ENCODE measurements around the gene ZNF77. TPM values are rescaled to one million over a fixed set of nuclear protein-coding genes. Genes with fewer than 3 reads are reported as not detected.

The ZNF77 gene
- total and polyA plus RNA-seq, 10 of the 15 experiments (the other 5 are each of a cell fraction or from before 2014, with no cell fraction given) = 1.9 to 4.7 (median 3.0) TPM

- no peaks in the 10 kb centered on the region for H3K79me2 ChIP-seq (ENCODE audit: control insufficient read depth, insufficient read depth, low read length)
- RAD21 ChIA-PET (ENCODE audit: unreplicated experiment) = no interaction called here
- in situ Hi-C loops (cut with MboI) (no loop called here), intact Hi-C loops (cut with micrococcal nuclease; ENCODE audit: unreplicated experiment) (no loop called here)
- no peak for TF ChIP-seq CREM (IDR thresholded peaks at IDR 0.05; ENCODE audit: low read depth)
- no peak for TF ChIP-seq SREBF1 (IDR thresholded peaks at IDR 0.05; ENCODE audit: low read length)
- no peak for TF ChIP-seq POLR2AphosphoS2 (IDR thresholded peaks at IDR 0.05; ENCODE audit: low read depth, low read length)
- TF ChIP-seq GATAD2B (conservative IDR thresholded peaks at IDR 0.05; ENCODE audit: low read depth) = no peak
- TF ChIP-seq ATF3 (IDR thresholded peaks at IDR 0.05; ENCODE audit: borderline replicate concordance, extremely low read depth, low read depth, low read length) = no peak
- TF ChIP-seq ZNF592 (IDR thresholded peaks at IDR 0.05) = no peak
- no peak for TF ChIP-seq IRF5 (IDR thresholded peaks at IDR 0.05; ENCODE audit: borderline replicate concordance)
- no peak for TF ChIP-seq CHD4 (IDR thresholded peaks at IDR 0.05)
- TF ChIP-seq USF2 (IDR thresholded peaks at IDR 0.05; ENCODE audit: borderline replicate concordance, low read depth, low read length) = no peak
- no peak for TF ChIP-seq RELB (IDR thresholded peaks at IDR 0.05; ENCODE audit: low read depth)
- no peak for TF ChIP-seq JUNB (IDR thresholded peaks at IDR 0.05)
- no peak for TF ChIP-seq IKZF2 (IDR thresholded peaks at IDR 0.05)
- no peak for TF ChIP-seq TAF1 (IDR thresholded peaks at IDR 0.05; ENCODE audit: borderline replicate concordance, low read depth, low read length)
- H3K9ac ChIP-seq (ENCODE audit: control insufficient read depth, insufficient read depth, low read length) = no peak overlapping the region
- no peak overlapping the region for H3K27ac ChIP-seq (ENCODE audit: control insufficient read depth, insufficient read depth)
- no peaks in the 10 kb centered on the region; a peak in 2 of 4 replicates for H3K27me3 ChIP-seq (replicated peaks in 1 of 2; ENCODE audit: control insufficient read depth in 2 of 2, insufficient read depth in 2 of 2, low read length in 1 of 2)
- no peak overlapping the region for H3K4me2 ChIP-seq (ENCODE audit: control insufficient read depth, insufficient read depth)
- H3K36me3 ChIP-seq (ENCODE audit: control insufficient read depth in 2 of 2, insufficient read depth in 2 of 2, low read length in 1 of 2) = no peaks in the 10 kb centered on the region
- CTCF ChIA-PET = interaction anchor here (1.2 kb wide), 1 partner anchor 195 kb away, joined by 3 read pairs; no protein-coding TSS in a partner anchor
- 89% methylated on average over 9 of the region's 9 CpGs for WGBS (ENCODE audit: insufficient coverage, insufficient replicate concordance, low lambda C conversion rate, missing lambda C conversion rate)
- DNase-seq (ENCODE audit: low read depth, low spot score) (no peak), ATAC-seq (no peak), FAIRE-seq (no peak)
- SMC1A ChIA-PET (ENCODE audit: uncharacterized antibody, unreplicated experiment) = no interaction called here
- POLR2A ChIA-PET = no interaction called here
- H3K4me1 ChIP-seq (ENCODE audit: control insufficient read depth, insufficient read depth, low read length) = peaks cover 17% of the 10 kb centered on the region
- BruUV-seq (replicated peaks) = no TSS peak
- no peaks in the 10 kb centered on the region for H4K20me1 ChIP-seq (ENCODE audit: control insufficient read depth, insufficient read depth)
- no peak overlapping the region for H2AFZ ChIP-seq (ENCODE audit: control insufficient read depth, low read depth, low read length)
- no peak overlapping the region for H3K4me3 ChIP-seq
- no peaks in the 10 kb centered on the region for H3K9me3 ChIP-seq (replicated peaks; ENCODE audit: control insufficient read depth, insufficient read depth, low read length)
These were observed 34.0 kb upstream of the ZNF77 start for GRCh38 chr19:2978772-2979171.

Measured in GM12878 (cell line).